Right atrium auricular region (tissue), 2 donors: Measurements from ENCODE around the gene SPTBN4. TPM values are rescaled to one million over a fixed set of nuclear protein-coding genes. Genes with fewer than 3 reads are reported as not detected.

ENCODE experiments used
- DNase-seq: peaks from one replicate; pipeline ENCODE4 v3.0.0-alpha.2; 2019; ENCODE audit warnings: low spot score
- H3K27ac ChIP-seq, 2 donors: fragments of 200-600 bp; sonication (generic); 1 replicate in 1 of 2; 2 replicates in 1 of 2; pipeline ENCODE4 v1.5.1; 2016 to 2019
- H3K27me3 ChIP-seq, 2 donors: fragments of 200-600 bp; sonication (generic); one replicate each; pipeline versions ENCODE4 v1.5.1 to v1.6.0; 2017 to 2019
- H3K36me3 ChIP-seq: fragments of 200-600 bp; sonication (generic); one replicate; pipeline ENCODE4 v1.5.1; 2016
- H3K4me1 ChIP-seq, 2 donors: fragments of 200-600 bp; sonication (generic); one replicate each; pipeline versions ENCODE4 v1.5.1 to v1.6.0; 2017 to 2019
- H3K4me3 ChIP-seq, 2 donors: fragments of 200-600 bp; sonication (generic); 1 replicate in 1 of 2; 2 replicates in 1 of 2; pipeline ENCODE4 v1.5.1; 2017 to 2019; ENCODE audit warnings: mild to moderate bottlenecking in 1 of 2, moderate library complexity in 1 of 2
- H3K9me3 ChIP-seq, 2 donors: fragments of 200-600 bp; sonication (generic); one replicate each; pipeline ENCODE4 v1.5.1; 2019
- total RNA-seq, 2 donors: library from RNA; depleted of rRNA; stranded (reverse); fragments of >200 nt; gene quantifications; one replicate each; pipeline ENCODE4 v1.1.0, GENCODE V29; 2016
- TF ChIP-seq, protein P1 (sequence below), 2 donors: fragments of 200-600 bp; sonication (generic); IDR thresholded peaks; one replicate each; pipeline ENCODE4 v1.5.1; 2019; ENCODE audit warnings: antibody characterized with exemption in 2 of 2

SPTBN4 gene
- total RNA-seq, 2 donors from 2014 or later: 5.2 to 5.5 TPM

GRCh38 chr19:40502647-40503319 is 36.0 kb downstream of the SPTBN4 start:
- Histone ChIP-seq H3K9me3 (no peaks in the 10 kb centered on the region), H3K27ac (no peak overlapping the region), H3K4me1 (no peaks in the 10 kb centered on the region), H3K27me3 (no peaks in the 10 kb centered on the region), H3K4me3 (no peak overlapping the region), H3K36me3 (no peaks in the 10 kb centered on the region)
- TF ChIP-seq, protein P1, sequence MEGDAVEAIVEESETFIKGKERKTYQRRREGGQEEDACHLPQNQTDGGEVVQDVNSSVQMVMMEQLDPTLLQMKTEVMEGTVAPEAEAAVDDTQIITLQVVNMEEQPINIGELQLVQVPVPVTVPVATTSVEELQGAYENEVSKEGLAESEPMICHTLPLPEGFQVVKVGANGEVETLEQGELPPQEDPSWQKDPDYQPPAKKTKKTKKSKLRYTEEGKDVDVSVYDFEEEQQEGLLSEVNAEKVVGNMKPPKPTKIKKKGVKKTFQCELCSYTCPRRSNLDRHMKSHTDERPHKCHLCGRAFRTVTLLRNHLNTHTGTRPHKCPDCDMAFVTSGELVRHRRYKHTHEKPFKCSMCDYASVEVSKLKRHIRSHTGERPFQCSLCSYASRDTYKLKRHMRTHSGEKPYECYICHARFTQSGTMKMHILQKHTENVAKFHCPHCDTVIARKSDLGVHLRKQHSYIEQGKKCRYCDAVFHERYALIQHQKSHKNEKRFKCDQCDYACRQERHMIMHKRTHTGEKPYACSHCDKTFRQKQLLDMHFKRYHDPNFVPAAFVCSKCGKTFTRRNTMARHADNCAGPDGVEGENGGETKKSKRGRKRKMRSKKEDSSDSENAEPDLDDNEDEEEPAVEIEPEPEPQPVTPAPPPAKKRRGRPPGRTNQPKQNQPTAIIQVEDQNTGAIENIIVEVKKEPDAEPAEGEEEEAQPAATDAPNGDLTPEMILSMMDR (IDR thresholded peaks at IDR 0.05): no peak
- no peak for DNase-seq

DNA sequence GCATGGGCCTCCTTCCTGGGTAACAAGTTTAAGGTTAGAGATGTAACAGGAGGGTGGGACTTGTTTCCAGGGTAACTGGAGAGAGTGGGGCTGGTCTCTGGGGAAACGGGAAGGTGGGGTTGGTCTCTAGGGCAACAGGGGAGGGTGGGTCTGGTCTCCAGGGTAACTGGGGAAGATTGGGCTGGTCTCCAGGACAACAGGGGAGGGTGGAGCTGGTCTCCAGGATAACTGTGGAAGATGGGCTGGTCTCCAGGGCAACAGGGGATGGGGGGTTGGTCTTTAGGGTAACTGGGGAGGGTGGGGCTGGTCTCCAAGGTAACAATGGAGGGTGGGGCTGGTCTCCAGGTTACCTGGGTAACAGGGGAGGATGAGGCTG is 36.5 kb downstream of the SPTBN4 start:
- Histone ChIP-seq H3K4me3 (no peak overlapping the region), H3K4me1 (no peaks in the 10 kb centered on the region), H3K27ac (no peak overlapping the region), H3K27me3 (no peaks in the 10 kb centered on the region), H3K36me3 (no peaks in the 10 kb centered on the region), H3K9me3 (no peaks in the 10 kb centered on the region)
- TF ChIP-seq, protein P1 (IDR thresholded peaks at IDR 0.05): no peak
- DNase-seq: no peak

GRCh38 chr19:40506099-40506498 is 39.3 kb downstream of the SPTBN4 start:
- no peak for DNase-seq
- Histone ChIP-seq H3K27ac (no peak overlapping the region), H3K4me3 (no peak overlapping the region), H3K27me3 (no peaks in the 10 kb centered on the region), H3K4me1 (no peaks in the 10 kb centered on the region), H3K9me3 (no peaks in the 10 kb centered on the region), H3K36me3 (no peaks in the 10 kb centered on the region)
- TF ChIP-seq, protein P1 (IDR thresholded peaks at IDR 0.05): no peak

GRCh38 chr19:40507892-40508291 is 41.1 kb downstream of the SPTBN4 start:
- H3K36me3 ChIP-seq: no peaks in the 10 kb centered on the region
- no peaks in the 10 kb centered on the region for H3K9me3 ChIP-seq
- peaks cover 0 to 5% of the 10 kb centered on the region in 2 donors for H3K4me1 ChIP-seq
- no peak overlapping the region for H3K4me3 ChIP-seq
- no peak for DNase-seq
- no peaks in the 10 kb centered on the region for H3K27me3 ChIP-seq
- TF ChIP-seq, protein P1 (IDR thresholded peaks at IDR 0.05): no peak
- no peak overlapping the region for H3K27ac ChIP-seq

- DNase-seq: no peak
- Histone ChIP-seq H3K4me3 (no peak overlapping the region), H3K36me3 (no peaks in the 10 kb centered on the region), H3K27me3 (no peaks in the 10 kb centered on the region), H3K27ac (no peak overlapping the region), H3K9me3 (no peaks in the 10 kb centered on the region), H3K4me1 (peaks cover 0 to 9% of the 10 kb centered on the region in 2 donors)
- TF ChIP-seq, protein P1 (IDR thresholded peaks at IDR 0.05): no peak
Observed at GRCh38 chr19:40508739-40509260, 42.0 kb downstream of the SPTBN4 start.
